ENCODE results near the gene FOXN3.

- no peak for TF ChIP-seq REST (IDR thresholded peaks at IDR 0.05; ENCODE audit: insufficient read depth in 1 of 2, low read depth in 2 of 2, low read length in 1 of 2)
- TF ChIP-seq POLR2AphosphoS5 (IDR thresholded peaks at IDR 0.05; ENCODE audit: low read depth, low read length), result no peak
- TF ChIP-seq CTCF (IDR thresholded peaks at IDR 0.05), result no peak
- no peak for TF ChIP-seq TCF7L2 (IDR thresholded peaks at IDR 0.05; ENCODE audit: low read depth, low read length)
Measured at GRCh38 chr14:89269404-89269803, 147.6 kb downstream of the FOXN3 start.
